HAP-1 (cell line): Measurements from ENCODE around the gene OR9A2.

Experiments used
- DNase-seq, 2 experiments: peaks; one replicate each; pipeline ENCODE4 v3.0.0-alpha.2; 2016 to 2020; ENCODE audit warnings: low spot score in 2 of 2
- H3K27me3 ChIP-seq: fragments of 250-450 bp; sonication (Bioruptor Pico); 2 replicates; pipeline ENCODE4 v1.5.1; 2020; ENCODE audit warnings: low read depth, mild to moderate bottlenecking, moderate library complexity
- H3K36me3 ChIP-seq: fragments of 250-450 bp; sonication (Bioruptor Pico); replicated peaks from 2 replicates; pipeline ENCODE4 v1.5.1; 2020; ENCODE audit warnings: mild to moderate bottlenecking
- H3K4me1 ChIP-seq: fragments of 250-450 bp; sonication (Bioruptor Pico); 2 replicates; pipeline ENCODE4 v1.5.1; 2020; ENCODE audit warnings: mild to moderate bottlenecking
- H3K4me3 ChIP-seq: fragments of 250-450 bp; sonication (Bioruptor Pico); 2 replicates; pipeline ENCODE4 v1.5.1; 2020; ENCODE audit warnings: mild to moderate bottlenecking, moderate library complexity
- H3K9me3 ChIP-seq: fragments of 250-450 bp; sonication (Bioruptor Pico); 2 replicates; pipeline ENCODE4 v1.5.1; 2020; ENCODE audit warnings: mild to moderate bottlenecking, moderate library complexity
- in situ Hi-C: fragments of 300-500 bp; cut with MboI; formaldehyde crosslinking; loops from 3 replicates; pipeline ENCODE4 v1.14.3; 2020; ENCODE audit warnings: low sequenced_read_pairs, inconsistent platforms, mixed read lengths

The OR9A2 gene

GRCh38 chr7:143042790-143043271 is 15.9 kb upstream of the OR9A2 start:
- no peak overlapping the region for H3K4me3 ChIP-seq
- no peaks in the 10 kb centered on the region for H3K27me3 ChIP-seq
- in situ Hi-C loops, result no loop called here
- H3K36me3 ChIP-seq, result no peaks in the 10 kb centered on the region
- no peaks in the 10 kb centered on the region for H3K9me3 ChIP-seq
- H3K4me1 ChIP-seq, result no peaks in the 10 kb centered on the region
- DNase-seq, result no peak

- Histone ChIP-seq H3K4me3 (no peak overlapping the region), H3K36me3 (no peaks in the 10 kb centered on the region), H3K9me3 (no peaks in the 10 kb centered on the region), H3K4me1 (no peaks in the 10 kb centered on the region), H3K27me3 (no peaks in the 10 kb centered on the region)
- in situ Hi-C loops, result no loop called here
- no peak for DNase-seq
Measured at GRCh38 chr7:143042159-143042789, 15.3 kb upstream of the OR9A2 start.

GRCh38 chr7:143041346-143041745 is 14.4 kb upstream of the OR9A2 start:
- in situ Hi-C loops, result no loop called here
- Histone ChIP-seq H3K9me3 (no peaks in the 10 kb centered on the region), H3K4me3 (no peak overlapping the region), H3K36me3 (no peaks in the 10 kb centered on the region), H3K4me1 (no peaks in the 10 kb centered on the region), H3K27me3 (no peaks in the 10 kb centered on the region)
- DNase-seq, result no peak

- H3K9me3 ChIP-seq, result no peaks in the 10 kb centered on the region
- no peak overlapping the region for H3K4me3 ChIP-seq
- no peaks in the 10 kb centered on the region for H3K4me1 ChIP-seq
- no peaks in the 10 kb centered on the region for H3K36me3 ChIP-seq
- in situ Hi-C loops, result no loop called here
- no peaks in the 10 kb centered on the region for H3K27me3 ChIP-seq
- DNase-seq, result no peak
Measured at GRCh38 chr7:143040209-143040715, 13.3 kb upstream of the OR9A2 start.

GRCh38 chr7:143038635-143039034 is 11.7 kb upstream of the OR9A2 start:
- no peaks in the 10 kb centered on the region for H3K9me3 ChIP-seq
- in situ Hi-C loops, result no loop called here
- no peak for DNase-seq
- H3K4me1 ChIP-seq, result no peaks in the 10 kb centered on the region
- no peak overlapping the region for H3K4me3 ChIP-seq
- no peaks in the 10 kb centered on the region for H3K36me3 ChIP-seq
- no peaks in the 10 kb centered on the region for H3K27me3 ChIP-seq

- Histone ChIP-seq H3K9me3 (no peaks in the 10 kb centered on the region), H3K36me3 (no peaks in the 10 kb centered on the region), H3K27me3 (no peaks in the 10 kb centered on the region), H3K4me3 (no peak overlapping the region), H3K4me1 (no peaks in the 10 kb centered on the region)
- in situ Hi-C loops, result no loop called here
- DNase-seq, result no peak
Measured at GRCh38 chr7:143027683-143028082, 751 bp upstream of the OR9A2 start.

GRCh38 chr7:143025371-143025770 is 1.6 kb downstream of the OR9A2 start:
- in situ Hi-C loops, result no loop called here
- DNase-seq, result no peak
- no peaks in the 10 kb centered on the region for H3K9me3 ChIP-seq
- no peak overlapping the region for H3K4me3 ChIP-seq
- no peaks in the 10 kb centered on the region for H3K4me1 ChIP-seq
- no peaks in the 10 kb centered on the region for H3K27me3 ChIP-seq
- H3K36me3 ChIP-seq, result no peaks in the 10 kb centered on the region

- DNase-seq, result no peak
- Histone ChIP-seq H3K27me3 (no peaks in the 10 kb centered on the region), H3K4me1 (no peaks in the 10 kb centered on the region), H3K36me3 (no peaks in the 10 kb centered on the region), H3K9me3 (no peaks in the 10 kb centered on the region), H3K4me3 (no peak overlapping the region)
- in situ Hi-C loops, result no loop called here
Measured at GRCh38 chr7:143023047-143023446, 3.9 kb downstream of the OR9A2 start.

- Histone ChIP-seq H3K36me3 (no peaks in the 10 kb centered on the region), H3K4me3 (no peak overlapping the region), H3K9me3 (no peaks in the 10 kb centered on the region), H3K4me1 (no peaks in the 10 kb centered on the region), H3K27me3 (no peaks in the 10 kb centered on the region)
- in situ Hi-C loops, result no loop called here
- DNase-seq, result no peak
Measured at GRCh38 chr7:143018931-143019330, 8.0 kb downstream of the OR9A2 start.

GRCh38 chr7:143016996-143017395 is 9.9 kb downstream of the OR9A2 start:
- H3K4me1 ChIP-seq, result no peaks in the 10 kb centered on the region
- H3K4me3 ChIP-seq, result no peak overlapping the region
- no peaks in the 10 kb centered on the region for H3K36me3 ChIP-seq
- in situ Hi-C loops, result no loop called here
- no peaks in the 10 kb centered on the region for H3K9me3 ChIP-seq
- no peak for DNase-seq
- H3K27me3 ChIP-seq, result no peaks in the 10 kb centered on the region

GRCh38 chr7:143015926-143016490 is 10.9 kb downstream of the OR9A2 start:
- Histone ChIP-seq H3K9me3 (no peaks in the 10 kb centered on the region), H3K4me1 (no peaks in the 10 kb centered on the region), H3K27me3 (no peaks in the 10 kb centered on the region), H3K36me3 (no peaks in the 10 kb centered on the region), H3K4me3 (no peak overlapping the region)
- in situ Hi-C loops, result no loop called here
- DNase-seq, result no peak

GRCh38 chr7:143015084-143015483 is 11.8 kb downstream of the OR9A2 start:
- Histone ChIP-seq H3K4me3 (no peak overlapping the region), H3K36me3 (no peaks in the 10 kb centered on the region), H3K27me3 (no peaks in the 10 kb centered on the region), H3K9me3 (no peaks in the 10 kb centered on the region), H3K4me1 (no peaks in the 10 kb centered on the region)
- DNase-seq, result no peak
- in situ Hi-C loops, result no loop called here

- no peaks in the 10 kb centered on the region for H3K9me3 ChIP-seq
- H3K4me1 ChIP-seq, result no peaks in the 10 kb centered on the region
- DNase-seq, result no peak
- in situ Hi-C loops, result loop anchor here (5.0 kb wide), 1 partner anchor 198 kb away; no protein-coding TSS in a partner anchor
- H3K4me3 ChIP-seq, result no peak overlapping the region
- H3K27me3 ChIP-seq, result no peaks in the 10 kb centered on the region
- no peaks in the 10 kb centered on the region for H3K36me3 ChIP-seq
Measured at GRCh38 chr7:143013893-143014292, 13.0 kb downstream of the OR9A2 start.

- H3K27me3 ChIP-seq, result no peaks in the 10 kb centered on the region
- no peaks in the 10 kb centered on the region for H3K36me3 ChIP-seq
- H3K4me1 ChIP-seq, result no peaks in the 10 kb centered on the region
- no peak overlapping the region for H3K4me3 ChIP-seq
- no peaks in the 10 kb centered on the region for H3K9me3 ChIP-seq
- DNase-seq, result no peak
- in situ Hi-C loops, result loop anchor here (5.0 kb wide), 1 partner anchor 199 kb away; no protein-coding TSS in a partner anchor
Measured at GRCh38 chr7:143013473-143013872, 13.5 kb downstream of the OR9A2 start.
